IMR-90 (cell line): ENCODE data around the gene COL12A1. TPM values are rescaled to one million over a fixed set of nuclear protein-coding genes. Genes with fewer than 3 reads are reported as not detected.

Source experiments
- ATAC-seq: fragments of 200-7000 bp; cut with Tn5 transposase; 2 replicates; pipeline ENCODE4 v1.9.1; 2020; ENCODE audit warnings: low read depth, mild to moderate bottlenecking, moderate library complexity
- BruUV-seq: library from RNA; stranded (reverse); fragments of 400-500 nt; replicated peaks from 2 replicates; lab custom pipeline; 2021; lab: Mats Ljungman, UMichigan
- CTCF ChIA-PET: fragments of 300-600 bp; formaldehyde crosslinking; extraction: SDS; loops from one replicate; lab custom pipeline; 2021; ENCODE audit warnings: antibody characterized with exemption; lab: Yijun Ruan, JAX
- POLR2A ChIA-PET: fragments of 300-600 bp; sonication (Branson Sonifier 250); formaldehyde crosslinking; loops from one replicate; lab custom pipeline; 2022; ENCODE audit warnings: antibody characterized with exemption; ENCODE audit not compliant: unreplicated experiment; lab: Charles Lee
- DNase-seq: peaks from one replicate; pipeline ENCODE4 v3.0.0; 2013
- H2AFZ ChIP-seq: replicated peaks from 2 replicates; pipeline ENCODE3; 2013; ENCODE audit warnings: low read length, mild to moderate bottlenecking; ENCODE audit not compliant: poor library complexity
- H2AK5ac ChIP-seq: 2 replicates; pipeline ENCODE4 v1.6.1; 2013; ENCODE audit warnings: low read depth, low read length, inconsistent platforms
- H2AK9ac ChIP-seq: replicated peaks from 2 replicates; pipeline ENCODE3; 2013; ENCODE audit warnings: mild to moderate bottlenecking, low read depth, low read length, moderate library complexity; ENCODE audit not compliant: poor library complexity
- H2BK120ac ChIP-seq: 2 replicates; pipeline ENCODE4 v1.6.1; 2013; ENCODE audit warnings: low read depth, low read length, inconsistent platforms
- H2BK15ac ChIP-seq: 3 replicates; pipeline ENCODE4 v1.6.1; 2013; ENCODE audit warnings: low read depth, low read length, inconsistent platforms
- H2BK20ac ChIP-seq: 2 replicates; pipeline ENCODE4 v1.6.1; 2013; ENCODE audit warnings: low read depth, mild to moderate bottlenecking, inconsistent platforms, low read length, moderate library complexity
- H2BK5ac ChIP-seq: 2 replicates; pipeline ENCODE4 v1.6.1; 2013; ENCODE audit warnings: mild to moderate bottlenecking, low read depth, low read length, inconsistent platforms; ENCODE audit not compliant: poor library complexity, severe bottlenecking
- H3K14ac ChIP-seq: replicated peaks from 2 replicates; pipeline ENCODE4 v1.6.1; 2013; ENCODE audit warnings: low read depth, low read length, inconsistent platforms
- H3K18ac ChIP-seq: 2 replicates; pipeline ENCODE4 v1.6.1; 2013; ENCODE audit warnings: low read depth, low read length, control low read depth
- H3K23ac ChIP-seq: 2 replicates; pipeline ENCODE4 v1.6.1; 2013; ENCODE audit warnings: low read depth, low read length, inconsistent platforms
- H3K27ac ChIP-seq: 2 replicates; pipeline ENCODE4 v1.5.1; 2013; ENCODE audit warnings: mild to moderate bottlenecking, control low read depth, low read length; ENCODE audit not compliant: insufficient read depth
- H3K27me3 ChIP-seq: 2 replicates; pipeline ENCODE4 v1.6.1; 2013; ENCODE audit warnings: low read length; ENCODE audit not compliant: control insufficient read depth, insufficient read depth
- H3K36me3 ChIP-seq: 2 replicates; pipeline ENCODE4 v1.6.1; 2013; ENCODE audit warnings: low read length, mixed read lengths; ENCODE audit not compliant: control insufficient read depth, insufficient read depth
- H3K4ac ChIP-seq: 2 replicates; pipeline ENCODE4 v1.6.1; 2013; ENCODE audit warnings: low read depth, low read length, inconsistent platforms
- H3K4me1 ChIP-seq: 2 replicates; pipeline ENCODE4 v1.6.1; 2013; ENCODE audit warnings: low read length, mixed read lengths; ENCODE audit not compliant: control insufficient read depth, insufficient read depth
- H3K4me2 ChIP-seq: 2 replicates; pipeline ENCODE4 v1.6.1; 2013; ENCODE audit warnings: low read depth, mild to moderate bottlenecking, control low read depth, low read length, moderate library complexity
- H3K4me3 ChIP-seq: 2 replicates; pipeline ENCODE4 v1.5.1; 2013; ENCODE audit warnings: low read depth, mild to moderate bottlenecking, control low read depth, low read length, moderate library complexity; ENCODE audit not compliant: insufficient read depth
- H3K56ac ChIP-seq: 2 replicates; pipeline ENCODE4 v1.6.1; 2013; ENCODE audit warnings: low read length, inconsistent platforms; ENCODE audit not compliant: insufficient read depth; ENCODE audit errors: extremely low read depth
- H3K79me1 ChIP-seq, 2 experiments: 2 replicates each; pipeline ENCODE4 v1.6.1; 2013; ENCODE audit warnings: low read length in 2 of 2, inconsistent platforms in 1 of 2, low read depth in 1 of 2
- H3K9ac ChIP-seq: 2 replicates; pipeline ENCODE4 v1.6.1; 2013; ENCODE audit warnings: low read depth, low read length, control low read depth
- H3K9me1 ChIP-seq: 2 replicates; pipeline ENCODE4 v1.6.1; 2013; ENCODE audit warnings: low read length, inconsistent platforms; ENCODE audit not compliant: insufficient read depth
- H3K9me3 ChIP-seq: 2 replicates; pipeline ENCODE4 v1.6.1; 2013; ENCODE audit warnings: low read length; ENCODE audit not compliant: control insufficient read depth, insufficient read depth
- H4K20me1 ChIP-seq: 2 replicates; pipeline ENCODE4 v1.6.1; 2013; ENCODE audit warnings: low read length, inconsistent platforms; ENCODE audit not compliant: insufficient read depth
- H4K5ac ChIP-seq: 2 replicates; pipeline ENCODE4 v1.6.1; 2013; ENCODE audit warnings: mild to moderate bottlenecking, low read depth, low read length, control low read depth
- H4K8ac ChIP-seq, 2 experiments: 2 replicates each; pipeline ENCODE4 v1.6.1; 2013; ENCODE audit warnings: low read depth in 2 of 2, low read length in 2 of 2, control low read depth in 1 of 2, inconsistent platforms in 1 of 2
- H4K91ac ChIP-seq: 2 replicates; pipeline ENCODE4 v1.6.1; 2013; ENCODE audit warnings: low read depth, low read length, inconsistent platforms; ENCODE audit not compliant: insufficient read depth
- BHLHE40 ChIP-seq: fragments of 150-350 bp; IDR thresholded peaks from 2 replicates; pipeline ENCODE4 v1.6.1; 2016; ENCODE audit warnings: mild to moderate bottlenecking, low read depth, low read length
- CEBPB ChIP-seq: IDR thresholded peaks from 2 replicates; pipeline ENCODE4 v1.6.1; 2012; ENCODE audit warnings: low read depth, low read length, improper control_type of control experiment
- CHD1 ChIP-seq: IDR thresholded peaks from 2 replicates; pipeline ENCODE4 v1.6.1; 2012; ENCODE audit warnings: low read depth, low read length, improper control_type of control experiment
- ELK1 ChIP-seq: fragments of 150-350 bp; IDR thresholded peaks from 2 replicates; pipeline ENCODE4 v1.6.1; 2016; ENCODE audit warnings: low read depth, mild to moderate bottlenecking, low read length, moderate library complexity, borderline replicate concordance
- FOS ChIP-seq: fragments of 150-350 bp; IDR thresholded peaks from 2 replicates; pipeline ENCODE4 v1.6.1; 2016; ENCODE audit warnings: low read depth, low read length
- MAFK ChIP-seq: IDR thresholded peaks from 2 replicates; pipeline ENCODE4 v1.6.1; 2012; ENCODE audit warnings: low read depth, low read length, improper control_type of control experiment
- MAZ ChIP-seq: IDR thresholded peaks from 2 replicates; pipeline ENCODE4 v1.6.1; 2012; ENCODE audit warnings: low read depth, mild to moderate bottlenecking, low read length, improper control_type of control experiment, moderate library complexity, borderline replicate concordance
- MXI1 ChIP-seq: IDR thresholded peaks from 2 replicates; pipeline ENCODE4 v1.6.1; 2012; ENCODE audit warnings: low read depth, mild to moderate bottlenecking, low read length, moderate library complexity, borderline replicate concordance
- NFE2L2 ChIP-seq: fragments of 150-350 bp; IDR thresholded peaks from 2 replicates; pipeline ENCODE4 v1.6.1; 2016; ENCODE audit warnings: low read depth, mild to moderate bottlenecking, low read length
- POLR2A ChIP-seq: IDR thresholded peaks from 2 replicates; pipeline ENCODE4 v1.6.1; 2012; ENCODE audit warnings: mild to moderate bottlenecking, low read depth, low read length
- RAD21 ChIP-seq: IDR thresholded peaks from 2 replicates; pipeline ENCODE4 v1.6.1; 2012; ENCODE audit warnings: low read length, improper control_type of control experiment
- RCOR1 ChIP-seq: IDR thresholded peaks from 2 replicates; pipeline ENCODE4 v1.6.1; 2012; ENCODE audit warnings: mild to moderate bottlenecking, low read length, improper control_type of control experiment; ENCODE audit not compliant: insufficient replicate concordance
- RFX5 ChIP-seq: IDR thresholded peaks from 2 replicates; pipeline ENCODE4 v1.8.0; 2012; ENCODE audit warnings: low read depth, mild to moderate bottlenecking, low read length, moderate library complexity
- SMC3 ChIP-seq: fragments of 150-350 bp; IDR thresholded peaks from 2 replicates; pipeline ENCODE4 v1.6.1; 2016; ENCODE audit warnings: low read depth, mild to moderate bottlenecking, antibody characterized with exemption, low read length, moderate library complexity
- dilution Hi-C: fragments of 300-500 bp; cut with HindIII; formaldehyde crosslinking; loops from one replicate; pipeline ENCODE4 v1.14.3; 2018; ENCODE audit warnings: low sequenced_read_pairs; ENCODE audit not compliant: unreplicated experiment
- in situ Hi-C: fragments of 300-500 bp; cut with MboI; formaldehyde crosslinking; loops from 3 replicates; pipeline ENCODE4 v1.14.3; 2019; ENCODE audit warnings: low sequenced_read_pairs, inconsistent platforms, mixed read lengths
- intact Hi-C: fragments of 100-400 bp; cut with micrococcal nuclease; formaldehyde crosslinking; loops from 2 replicates; pipeline ENCODE4 v1.10.0; 2022
- polyA plus RNA-seq, 3 experiments: library from polyadenylated mRNA; depleted of rRNA; stranded (reverse); fragments of >200 nt; gene quantifications; 2 replicates each; pipeline ENCODE4 v1.2.3, GENCODE V29; 2012; ENCODE audit warnings: low replicate concordance in 1 of 3
- total RNA-seq: library from RNA; depleted of rRNA; stranded (reverse); fragments of >200 nt; gene quantifications from 2 replicates; pipeline ENCODE4 v1.2.3, GENCODE V29; 2012
- TF ChIP-seq, protein P1 (sequence below): fragments of 150-350 bp; IDR thresholded peaks from 2 replicates; pipeline ENCODE4 v1.6.1; 2017; ENCODE audit warnings: mild to moderate bottlenecking, antibody characterized with exemption, low read length, low read depth
- TF ChIP-seq, protein P2 (sequence below): conservative IDR thresholded peaks from 2 replicates; pipeline ENCODE4 v1.5.1; 2012; ENCODE audit warnings: mild to moderate bottlenecking, low read depth, low read length, improper control_type of control experiment

The COL12A1 gene
- total and polyA plus RNA-seq, 2 of the 4 experiments (the other 2 are of a cell fraction) = 350 to 452 TPM

- BruUV-seq = no TSS peak
- Histone ChIP-seq H3K23ac (peak overlapping the region; percentile 87), H2BK15ac (no peak overlapping the region), H2BK5ac (peak overlapping the region; percentile 78), H4K91ac (no peak overlapping the region), H3K27me3 (no peaks in the 10 kb centered on the region), H3K9ac (no peak overlapping the region), H2AK5ac (no peak overlapping the region), H4K20me1 (peaks cover 33% of the 10 kb centered on the region), H3K36me3 (peaks cover 25% of the 10 kb centered on the region), H3K27ac (no peak overlapping the region), H3K4me3 (no peak overlapping the region), H3K4ac (peak overlapping the region; percentile 42; the same call in 1 of the 2 replicates), H3K79me1 (peaks cover 26 to 51% of the 10 kb centered on the region in 2 experiments), H3K9me1 (peaks cover 11% of the 10 kb centered on the region), H3K9me3 (no peaks in the 10 kb centered on the region), H2BK20ac (no peak overlapping the region), H3K4me2 (no peak overlapping the region), H3K18ac (no peak overlapping the region), H2AFZ (no peak overlapping the region), H2AK9ac (no peak overlapping the region), H4K8ac (no peak overlapping the region; a peak in 1 of 4 replicates), H3K14ac (no peak overlapping the region; the same call in 1 of the 2 replicates), H2BK120ac (no peak overlapping the region), H4K5ac (no peak overlapping the region), H3K4me1 (peaks cover 10% of the 10 kb centered on the region), H3K56ac (no peak overlapping the region)
- CTCF ChIA-PET = interaction anchor here (0.5 kb wide), 1 partner anchor 898 kb away, joined by 5 read pairs; no protein-coding TSS in a partner anchor
- DNase-seq = no peak
- peak; percentile 16; the same call in 1 of the 2 replicates for ATAC-seq
- intact Hi-C loops (no loop called here), in situ Hi-C loops (no loop called here), dilution Hi-C loops (no loop called here)
- TF ChIP-seq MXI1 (no peak), CHD1 (no peak), ELK1 (no peak), NFE2L2 (no peak), RAD21 (no peak), FOS (no peak), POLR2A (no peak), RCOR1 (no peak), CEBPB (no peak), MAZ (no peak), MAFK (no peak), RFX5 (no peak), SMC3 (no peak), BHLHE40 (no peak)
- TF ChIP-seq, protein P1, sequence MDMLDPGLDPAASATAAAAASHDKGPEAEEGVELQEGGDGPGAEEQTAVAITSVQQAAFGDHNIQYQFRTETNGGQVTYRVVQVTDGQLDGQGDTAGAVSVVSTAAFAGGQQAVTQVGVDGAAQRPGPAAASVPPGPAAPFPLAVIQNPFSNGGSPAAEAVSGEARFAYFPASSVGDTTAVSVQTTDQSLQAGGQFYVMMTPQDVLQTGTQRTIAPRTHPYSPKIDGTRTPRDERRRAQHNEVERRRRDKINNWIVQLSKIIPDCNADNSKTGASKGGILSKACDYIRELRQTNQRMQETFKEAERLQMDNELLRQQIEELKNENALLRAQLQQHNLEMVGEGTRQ = no peak
- TF ChIP-seq, protein P2, sequence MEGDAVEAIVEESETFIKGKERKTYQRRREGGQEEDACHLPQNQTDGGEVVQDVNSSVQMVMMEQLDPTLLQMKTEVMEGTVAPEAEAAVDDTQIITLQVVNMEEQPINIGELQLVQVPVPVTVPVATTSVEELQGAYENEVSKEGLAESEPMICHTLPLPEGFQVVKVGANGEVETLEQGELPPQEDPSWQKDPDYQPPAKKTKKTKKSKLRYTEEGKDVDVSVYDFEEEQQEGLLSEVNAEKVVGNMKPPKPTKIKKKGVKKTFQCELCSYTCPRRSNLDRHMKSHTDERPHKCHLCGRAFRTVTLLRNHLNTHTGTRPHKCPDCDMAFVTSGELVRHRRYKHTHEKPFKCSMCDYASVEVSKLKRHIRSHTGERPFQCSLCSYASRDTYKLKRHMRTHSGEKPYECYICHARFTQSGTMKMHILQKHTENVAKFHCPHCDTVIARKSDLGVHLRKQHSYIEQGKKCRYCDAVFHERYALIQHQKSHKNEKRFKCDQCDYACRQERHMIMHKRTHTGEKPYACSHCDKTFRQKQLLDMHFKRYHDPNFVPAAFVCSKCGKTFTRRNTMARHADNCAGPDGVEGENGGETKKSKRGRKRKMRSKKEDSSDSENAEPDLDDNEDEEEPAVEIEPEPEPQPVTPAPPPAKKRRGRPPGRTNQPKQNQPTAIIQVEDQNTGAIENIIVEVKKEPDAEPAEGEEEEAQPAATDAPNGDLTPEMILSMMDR = no peak
- POLR2A ChIA-PET = no interaction called here
Measured at GRCh38 chr6:75158176-75158575, 47.7 kb downstream of the COL12A1 start.
